ENCODE results near the gene DGCR8.

DGCR8 gene

GRCh38 chr22:20125201-20126174 is 45.4 kb downstream of the DGCR8 start:
- H3K4me3 ChIP-seq (replicated peaks; ENCODE audit: low read depth, low read length), result no peak overlapping the region
- DNase-seq (ENCODE audit: low read depth), result no peak
- TF ChIP-seq, protein P1, sequence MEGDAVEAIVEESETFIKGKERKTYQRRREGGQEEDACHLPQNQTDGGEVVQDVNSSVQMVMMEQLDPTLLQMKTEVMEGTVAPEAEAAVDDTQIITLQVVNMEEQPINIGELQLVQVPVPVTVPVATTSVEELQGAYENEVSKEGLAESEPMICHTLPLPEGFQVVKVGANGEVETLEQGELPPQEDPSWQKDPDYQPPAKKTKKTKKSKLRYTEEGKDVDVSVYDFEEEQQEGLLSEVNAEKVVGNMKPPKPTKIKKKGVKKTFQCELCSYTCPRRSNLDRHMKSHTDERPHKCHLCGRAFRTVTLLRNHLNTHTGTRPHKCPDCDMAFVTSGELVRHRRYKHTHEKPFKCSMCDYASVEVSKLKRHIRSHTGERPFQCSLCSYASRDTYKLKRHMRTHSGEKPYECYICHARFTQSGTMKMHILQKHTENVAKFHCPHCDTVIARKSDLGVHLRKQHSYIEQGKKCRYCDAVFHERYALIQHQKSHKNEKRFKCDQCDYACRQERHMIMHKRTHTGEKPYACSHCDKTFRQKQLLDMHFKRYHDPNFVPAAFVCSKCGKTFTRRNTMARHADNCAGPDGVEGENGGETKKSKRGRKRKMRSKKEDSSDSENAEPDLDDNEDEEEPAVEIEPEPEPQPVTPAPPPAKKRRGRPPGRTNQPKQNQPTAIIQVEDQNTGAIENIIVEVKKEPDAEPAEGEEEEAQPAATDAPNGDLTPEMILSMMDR (IDR thresholded peaks at IDR 0.05; ENCODE audit: low read length, missing control alignments), result no peak

DNA sequence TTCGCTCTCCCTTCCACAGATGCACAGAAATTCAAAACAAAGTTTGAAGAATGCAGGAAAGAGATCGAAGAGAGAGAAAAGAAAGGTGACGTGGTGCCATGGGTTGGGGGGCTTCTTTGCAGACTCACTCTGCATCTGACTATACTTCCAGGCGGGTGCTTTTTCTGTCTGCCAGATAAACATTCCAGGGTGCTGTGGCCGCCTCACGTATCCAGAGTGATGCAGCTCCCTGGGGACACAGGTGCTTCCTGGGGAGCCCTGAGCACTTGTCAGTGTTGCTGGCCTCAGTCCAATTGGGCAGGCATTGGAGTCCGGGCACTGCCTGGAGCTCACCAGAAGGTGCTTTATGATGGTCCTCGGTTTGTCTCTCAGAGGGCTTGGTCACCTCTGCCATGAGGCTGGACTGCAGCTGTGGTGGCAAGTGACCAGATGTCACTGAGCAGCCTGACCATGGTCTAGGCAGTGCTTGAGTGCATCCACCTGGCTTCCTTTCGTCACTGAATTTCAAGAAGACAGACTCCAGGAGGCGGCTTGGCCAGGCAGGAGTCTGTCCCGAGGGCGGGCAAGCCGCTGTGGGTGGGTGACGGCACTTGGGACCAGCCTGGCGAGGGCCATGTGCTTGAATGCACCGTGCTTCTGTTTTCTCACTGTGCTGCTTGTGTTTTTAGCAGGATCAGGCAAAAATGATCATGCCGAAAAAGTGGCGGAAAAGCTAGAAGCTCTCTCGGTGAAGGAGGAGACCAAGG is 46.4 kb downstream of the DGCR8 start:
- H3K4me3 ChIP-seq (replicated peaks; ENCODE audit: low read depth, low read length), result no peak overlapping the region
- no peak for DNase-seq (ENCODE audit: low read depth)
- TF ChIP-seq, protein P1 (IDR thresholded peaks at IDR 0.05; ENCODE audit: low read length, missing control alignments), result no peak

DNA sequence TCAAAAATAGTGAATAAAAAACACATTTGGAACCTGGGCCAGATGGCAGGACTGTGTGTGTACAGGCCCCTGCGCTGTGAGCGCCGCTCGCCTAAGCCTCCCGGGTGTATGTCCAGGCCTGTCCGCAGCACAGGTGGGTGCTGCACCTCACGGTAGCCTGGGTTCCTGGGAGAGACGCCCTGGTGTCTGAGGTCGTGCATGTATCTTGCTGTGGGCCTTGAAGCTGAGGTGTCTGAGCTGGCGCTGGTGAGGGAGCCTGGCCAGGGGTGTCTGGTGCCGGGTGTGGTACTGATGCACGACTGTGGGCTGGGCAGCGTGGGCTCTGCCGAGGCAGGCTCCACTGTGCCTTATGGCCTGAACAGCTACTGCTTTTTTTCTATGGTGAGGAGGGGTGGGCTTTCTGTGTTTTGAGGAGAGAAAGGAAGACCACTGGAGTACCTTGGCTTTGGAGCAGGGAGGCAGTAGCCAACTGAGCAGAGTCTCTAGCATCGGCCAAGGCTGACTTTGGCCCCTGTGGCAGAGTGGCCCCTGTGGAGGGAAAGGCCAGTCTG is 47.4 kb downstream of the DGCR8 start:
- no peak overlapping the region for H3K4me3 ChIP-seq (replicated peaks; ENCODE audit: low read depth, low read length)
- no peak for DNase-seq (ENCODE audit: low read depth)
- TF ChIP-seq, protein P1 (IDR thresholded peaks at IDR 0.05; ENCODE audit: low read length, missing control alignments), result no peak

DNA sequence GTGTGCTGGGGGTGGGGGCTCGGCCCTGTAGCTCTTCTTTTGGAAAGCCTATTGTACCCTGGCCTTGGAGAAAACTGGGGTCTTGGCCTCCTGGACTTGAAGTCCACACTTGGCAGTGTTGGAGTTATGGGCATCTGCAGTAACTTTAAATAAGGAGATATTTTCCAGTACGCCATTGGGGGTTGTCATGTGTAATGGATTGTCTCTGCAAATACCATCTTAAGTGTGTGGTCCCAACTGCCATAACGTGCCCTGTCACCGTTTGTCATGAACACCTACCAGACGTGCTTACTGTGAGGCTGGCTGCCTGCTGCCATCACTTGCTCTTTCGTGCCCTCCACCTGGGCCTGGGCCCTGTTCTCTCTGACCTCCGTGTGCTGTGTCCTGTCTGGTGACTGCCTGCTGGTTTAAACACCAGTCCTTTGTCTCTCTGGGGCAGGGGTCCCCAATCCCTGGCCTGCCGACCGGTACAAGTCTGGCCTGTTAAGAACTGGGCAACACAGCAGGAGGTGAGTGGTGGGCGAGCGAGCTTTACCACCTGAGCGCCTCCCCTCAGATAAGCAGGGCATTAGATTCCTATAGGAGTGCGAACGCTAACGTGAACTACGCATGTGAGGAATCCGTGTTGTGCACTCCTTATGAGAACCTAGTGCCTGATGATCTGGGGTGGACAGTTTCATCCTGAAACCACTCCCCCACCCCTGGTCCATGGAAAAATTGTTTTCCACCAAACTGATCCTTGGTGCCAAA is 48.0 kb downstream of the DGCR8 start:
- DNase-seq (ENCODE audit: low read depth), result no peak

GRCh38 chr22:20128619-20128901 is 48.5 kb downstream of the DGCR8 start:
- H3K4me3 ChIP-seq (replicated peaks; ENCODE audit: low read depth, low read length), result no peak overlapping the region
- TF ChIP-seq, protein P1 (IDR thresholded peaks at IDR 0.05; ENCODE audit: low read length, missing control alignments), result no peak

More for the DNA sequence above, 48.0 kb downstream of the DGCR8 start:
- TF ChIP-seq, protein P1 (IDR thresholded peaks at IDR 0.05; ENCODE audit: low read length, missing control alignments), result no peak
- H3K4me3 ChIP-seq (replicated peaks; ENCODE audit: low read depth, low read length), result no peak overlapping the region

GRCh38 chr22:20128902-20129746 is 49.1 kb downstream of the DGCR8 start:
- H3K4me3 ChIP-seq (replicated peaks; ENCODE audit: low read depth, low read length), result no peak overlapping the region
- peak; percentile 30 for DNase-seq (ENCODE audit: low read depth)
- TF ChIP-seq, protein P1 (IDR thresholded peaks at IDR 0.05; ENCODE audit: low read length, missing control alignments), result peak; percentile 36

More at GRCh38 chr22:20128619-20128901, 48.5 kb downstream of the DGCR8 start:
- DNase-seq (ENCODE audit: low read depth), result no peak
